Transverse colon (tissue), 4 donors: ENCODE measurements around the gene ALG9. TPM values are rescaled to one million over a fixed set of nuclear protein-coding genes. Genes with fewer than 3 reads are reported as not detected.
"Not testable (repeated sequence)": the region's sequence is repeated elsewhere in the genome, so short reads cannot be mapped to it uniquely, and the experiment has no call there.

Source experiments
- DNase-seq: peaks from one replicate; pipeline ENCODE4 v3.0.0-alpha.2; 2019
- H3K27ac ChIP-seq, 4 donors: fragments of 200-600 bp; sonication (generic); 2 replicates each; pipeline ENCODE4 v1.5.1; 2016 to 2018; ENCODE audit warnings: inconsistent platforms in 4 of 4
- H3K27me3 ChIP-seq: fragments of 200-600 bp; sonication (generic); 2 replicates; pipeline ENCODE4 v1.5.1; 2017; ENCODE audit warnings: inconsistent platforms
- H3K36me3 ChIP-seq, 4 donors: fragments of 200-600 bp; sonication (generic); 2 replicates each; pipeline ENCODE4 v1.5.1; 2017 to 2019; ENCODE audit warnings: inconsistent platforms in 4 of 4
- H3K4me1 ChIP-seq, 4 donors: fragments of 200-600 bp; sonication (generic); 2 replicates each; pipeline ENCODE4 v1.5.1; 2017 to 2020; ENCODE audit warnings: inconsistent platforms in 4 of 4
- H3K4me3 ChIP-seq, 4 donors: fragments of 200-600 bp; sonication (generic); 1 replicate in 1 of 4; 2 replicates in 3 of 4; pipeline versions ENCODE4 v1.5.1 to v1.6.1; 2017 to 2019; ENCODE audit warnings: inconsistent platforms in 4 of 4
- H3K9me3 ChIP-seq, 2 donors: fragments of 200-600 bp; sonication (generic); 2 replicates each; pipeline ENCODE4 v1.5.1; 2017 to 2019; ENCODE audit warnings: inconsistent platforms in 2 of 2
- EP300 ChIP-seq: sonication (generic); formaldehyde crosslinking; IDR thresholded peaks from one replicate; pipeline ENCODE4 v1.6.1; 2017; ENCODE audit warnings: antibody characterized with exemption, low read depth
- POLR2A ChIP-seq: fragments of 450-650 bp; IDR thresholded peaks from one replicate; pipeline ENCODE4 v1.6.1; 2016; ENCODE audit warnings: antibody characterized with exemption, mild to moderate bottlenecking, moderate library complexity
- POLR2AphosphoS5 ChIP-seq, 3 donors: sonication (generic); formaldehyde crosslinking; IDR thresholded peaks; one replicate each; pipeline ENCODE4 v1.6.1; 2016; ENCODE audit warnings: antibody characterized with exemption in 3 of 3
- WGBS, 2 donors: methylation state at CpG; one replicate each; pipeline ENCODE4 v1.1.5; 2018; ENCODE audit warnings: low coverage in 1 of 2; 5-methylcytosine and 5-hydroxymethylcytosine counted together
- in situ Hi-C, 4 donors: fragments of 200-750 bp; cut with MboI; loops; one replicate each; pipeline versions ENCODE4 v1.15.0 to v1.15.1; 2017; ENCODE audit warnings: low sequenced_read_pairs in 3 of 4, low pct_ligation_motif_present in 1 of 4, low pct_unique_long_range_greater_than_20kb in 1 of 4
- intact Hi-C: fragments of 100-400 bp; cut with DNase I; formaldehyde crosslinking; loops from one replicate; pipeline ENCODE4 v1.15.1; 2023; ENCODE audit warnings: low total_unique reads
- total RNA-seq, 4 donors: library from RNA; depleted of rRNA; stranded (reverse); fragments of >200 nt; gene quantifications; one replicate each; pipeline ENCODE4 v1.1.0, GENCODE V29; 2016
- TF ChIP-seq, protein P1 (sequence below), 5 experiments: fragments of 200-600 bp in 3 of 5; fragments of 450-650 bp in 2 of 5; sonication (generic) in 3 of 5; IDR thresholded peaks; 1 replicate in 2 of 5; 2 replicates in 3 of 5; pipeline ENCODE4 v1.5.1; 2016 to 2017; ENCODE audit warnings: antibody characterized with exemption in 5 of 5, inconsistent platforms in 3 of 5, mild to moderate bottlenecking in 2 of 5, moderate library complexity in 1 of 5

Gene ALG9
- total RNA-seq, 4 donors from 2014 or later = 18.4 to 51.1 (median 35.0) TPM

DNA sequence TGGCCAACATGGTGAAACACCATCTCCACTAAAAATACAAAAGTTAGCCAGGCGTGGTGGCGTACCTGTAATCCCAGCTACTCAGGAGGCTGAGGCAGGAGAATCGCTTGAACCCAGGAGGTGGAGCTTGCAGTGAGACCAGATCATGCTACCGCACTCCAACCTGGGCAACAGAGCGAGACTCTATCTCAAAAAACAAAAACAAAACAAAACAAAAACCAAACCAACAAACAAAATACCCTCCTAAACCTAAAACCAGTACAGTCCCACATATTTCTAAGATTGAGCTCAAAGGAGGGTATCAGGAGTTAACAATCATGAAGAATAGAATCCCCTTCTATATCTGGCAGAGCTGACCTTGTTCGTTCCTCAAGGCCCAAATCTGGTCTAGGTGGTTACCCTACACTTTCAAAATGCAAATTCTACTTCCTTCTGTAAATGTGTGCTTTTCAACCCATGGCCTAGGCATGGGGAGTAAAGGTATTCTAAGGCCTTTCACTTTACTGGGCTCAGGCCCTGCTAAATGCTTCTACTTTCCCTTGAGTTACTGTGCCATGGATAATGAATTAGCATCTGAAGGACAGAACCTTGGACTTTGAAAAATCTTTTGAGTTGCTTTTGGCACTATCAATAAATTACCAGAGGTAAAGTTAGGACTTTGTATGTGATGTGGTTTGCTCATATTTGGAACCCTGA is 94.8 kb downstream of the ALG9 start:
- in situ Hi-C loops = loop anchor here in 3 of 4 donors (5.0 to 10.0 kb wide), 3 partner anchors 68 to 182 kb away; partner anchors contain the start of gene SIK2 (in 1 of the 3)
- no peak for TF ChIP-seq EP300
- TF ChIP-seq, protein P1, sequence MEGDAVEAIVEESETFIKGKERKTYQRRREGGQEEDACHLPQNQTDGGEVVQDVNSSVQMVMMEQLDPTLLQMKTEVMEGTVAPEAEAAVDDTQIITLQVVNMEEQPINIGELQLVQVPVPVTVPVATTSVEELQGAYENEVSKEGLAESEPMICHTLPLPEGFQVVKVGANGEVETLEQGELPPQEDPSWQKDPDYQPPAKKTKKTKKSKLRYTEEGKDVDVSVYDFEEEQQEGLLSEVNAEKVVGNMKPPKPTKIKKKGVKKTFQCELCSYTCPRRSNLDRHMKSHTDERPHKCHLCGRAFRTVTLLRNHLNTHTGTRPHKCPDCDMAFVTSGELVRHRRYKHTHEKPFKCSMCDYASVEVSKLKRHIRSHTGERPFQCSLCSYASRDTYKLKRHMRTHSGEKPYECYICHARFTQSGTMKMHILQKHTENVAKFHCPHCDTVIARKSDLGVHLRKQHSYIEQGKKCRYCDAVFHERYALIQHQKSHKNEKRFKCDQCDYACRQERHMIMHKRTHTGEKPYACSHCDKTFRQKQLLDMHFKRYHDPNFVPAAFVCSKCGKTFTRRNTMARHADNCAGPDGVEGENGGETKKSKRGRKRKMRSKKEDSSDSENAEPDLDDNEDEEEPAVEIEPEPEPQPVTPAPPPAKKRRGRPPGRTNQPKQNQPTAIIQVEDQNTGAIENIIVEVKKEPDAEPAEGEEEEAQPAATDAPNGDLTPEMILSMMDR (IDR thresholded peaks at IDR 0.05) = no peak
- TF ChIP-seq POLR2AphosphoS5 (IDR thresholded peaks at IDR 0.05) = no peak
- TF ChIP-seq POLR2A = no peak
- WGBS, 2 donors = 77 to 94% methylated on average over 5 to 6 of the region's 6 CpGs
- DNase-seq = no peak
- peaks cover 0 to 14% (median 3%) of the 10 kb centered on the region in 4 donors for H3K4me1 ChIP-seq
- intact Hi-C loops = loop anchor here (2.0 kb wide), 1 partner anchor 176 kb away; no protein-coding TSS in a partner anchor
- no peaks in the 10 kb centered on the region for H3K36me3 ChIP-seq
- no peaks in the 10 kb centered on the region for H3K27me3 ChIP-seq
- no peak overlapping the region for H3K4me3 ChIP-seq
- peak overlapping the region in 1 of 4 donors; percentile 1 for H3K27ac ChIP-seq
- H3K9me3 ChIP-seq = no peaks in the 10 kb centered on the region

DNA sequence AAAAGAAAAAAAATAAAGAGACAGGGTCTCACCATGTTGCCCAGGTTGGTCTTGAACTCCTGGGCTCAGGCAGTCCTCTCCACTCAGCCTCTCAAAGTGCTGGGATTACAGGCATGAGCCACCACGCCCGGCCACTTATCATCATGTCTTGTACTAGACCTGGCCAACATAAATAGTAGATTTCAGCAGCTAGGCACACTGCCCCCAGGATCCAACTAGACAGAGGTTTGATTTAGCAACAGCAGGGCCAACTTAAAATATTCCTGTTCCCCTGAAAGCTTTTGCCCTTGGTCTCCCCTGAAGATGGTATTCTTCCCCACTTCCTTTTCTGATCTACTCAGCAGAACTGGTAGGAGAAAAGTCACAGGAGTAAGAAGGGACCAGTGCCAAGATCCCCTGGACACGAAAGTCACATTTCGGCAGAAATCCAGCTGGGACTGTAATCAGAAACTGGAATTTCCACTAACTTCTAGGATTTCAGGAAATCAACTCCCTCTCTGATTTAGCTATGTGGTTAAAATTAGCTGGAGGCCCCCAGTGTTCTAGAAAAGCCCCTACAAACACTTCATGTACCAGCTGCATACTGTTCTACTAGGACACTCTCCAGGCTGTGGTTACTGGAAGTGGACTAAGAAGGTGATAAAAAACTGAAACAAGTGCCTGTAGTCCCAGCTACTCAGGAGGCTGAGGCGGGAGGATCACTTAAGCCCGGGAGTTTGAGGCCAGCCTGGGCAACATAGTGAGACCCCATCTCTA is 96.2 kb downstream of the ALG9 start:
- H3K36me3 ChIP-seq = no peaks in the 10 kb centered on the region
- intact Hi-C loops = no loop called here
- peak; percentile 14 for DNase-seq
- in situ Hi-C loops = loop anchor here in 3 of 4 donors (5.0 to 10.0 kb wide), 3 partner anchors 70 to 180 kb away; partner anchors contain the start of gene SIK2 (in 1 of the 3)
- WGBS, 2 donors = 69 to 93% methylated on average over 2 to 6 of the region's 6 CpGs
- H3K4me3 ChIP-seq = no peak overlapping the region
- H3K9me3 ChIP-seq = no peaks in the 10 kb centered on the region
- peaks cover 0 to 14% (median 0%) of the 10 kb centered on the region in 4 donors for H3K4me1 ChIP-seq
- TF ChIP-seq EP300 (no peak), POLR2AphosphoS5 (IDR thresholded peaks at IDR 0.05) (no peak), POLR2A (no peak)
- TF ChIP-seq, protein P1 (IDR thresholded peaks at IDR 0.05) = no peak
- H3K27me3 ChIP-seq = no peaks in the 10 kb centered on the region
- H3K27ac ChIP-seq = peak overlapping the region in 1 of 4 donors; percentile 17

DNA sequence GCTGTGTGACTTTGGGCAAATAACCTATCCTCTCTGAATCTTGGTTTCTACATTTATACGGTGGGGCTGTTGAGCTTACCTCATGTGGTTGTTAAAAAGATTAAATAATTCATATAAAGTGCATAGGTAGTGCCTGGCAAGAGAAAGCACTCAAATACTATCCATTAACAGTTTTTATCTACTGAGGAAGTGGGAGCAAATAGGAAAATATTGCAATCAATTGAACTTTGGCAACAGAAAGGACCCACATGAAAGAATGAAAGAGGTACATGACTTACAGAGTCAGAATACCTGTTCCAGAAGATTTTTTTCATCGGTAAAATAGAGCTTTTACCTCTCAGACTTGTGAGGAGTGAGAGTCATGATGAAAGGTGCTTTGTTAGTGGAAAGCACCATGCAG is 98.8 kb downstream of the ALG9 start:
- Histone ChIP-seq H3K9me3 (no peaks in the 10 kb centered on the region), H3K4me3 (no peak overlapping the region), H3K36me3 (no peaks in the 10 kb centered on the region), H3K27me3 (no peaks in the 10 kb centered on the region), H3K4me1 (peaks cover 0 to 12% (median 0%) of the 10 kb centered on the region in 4 donors), H3K27ac (no peak overlapping the region)
- in situ Hi-C loops = loop anchor here in 2 of 4 donors (10.0 kb wide), 2 partner anchors 72 to 178 kb away; no protein-coding TSS in a partner anchor
- TF ChIP-seq EP300 = no peak
- no peak for TF ChIP-seq POLR2AphosphoS5 (IDR thresholded peaks at IDR 0.05)
- TF ChIP-seq, protein P1 (IDR thresholded peaks at IDR 0.05) = no peak
- no peak for TF ChIP-seq POLR2A
- DNase-seq = no peak
- 93 to 100% methylated on average over 2 of the region's 2 CpGs for WGBS, 2 donors
- intact Hi-C loops = no loop called here

DNA sequence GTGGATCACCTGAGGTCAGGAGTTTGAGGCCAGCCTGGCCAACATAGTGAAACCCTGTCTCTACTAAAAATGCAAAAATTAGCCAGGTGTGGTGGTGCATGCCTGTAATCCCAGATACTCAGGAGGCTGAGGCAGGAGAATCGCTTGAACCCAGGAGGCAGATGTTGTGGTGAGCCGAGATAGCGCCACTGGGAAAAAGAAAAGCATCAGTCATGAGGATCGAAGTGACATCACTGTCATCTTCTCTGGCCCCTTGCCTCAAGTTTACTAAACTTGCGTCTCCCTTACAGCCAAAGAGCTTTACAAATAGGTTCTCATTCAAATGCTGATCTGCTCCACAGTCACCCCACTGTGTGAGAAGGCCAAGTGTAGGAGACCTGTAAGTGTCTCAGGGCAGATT is 100.2 kb downstream of the ALG9 start:
- H3K27me3 ChIP-seq, intact Hi-C loops, H3K9me3 ChIP-seq, H3K4me3 ChIP-seq, H3K27ac ChIP-seq, H3K36me3 ChIP-seq, DNase-seq: not testable (repeated sequence)
- in situ Hi-C loops = loop anchor here in 2 of 4 donors (10.0 kb wide), 2 partner anchors 74 to 176 kb away; no protein-coding TSS in a partner anchor
- WGBS, 2 donors = 93% methylated on average over 5 of the region's 5 CpGs; no CpG with 5 or more reads in 1 of the 2 donors
- peaks cover 6 to 15% (median 7%) of the 10 kb centered on the region in 4 donors for H3K4me1 ChIP-seq
